HG02623 (cell line): ENCODE results near the gene PRKN.
A peak's percentile ranks its signal among the peaks of the same experiment; 100 is the strongest.
"Not testable (repeated sequence)": the region's sequence is repeated elsewhere in the genome, so short reads cannot be mapped to it uniquely, and the experiment has no call there.

Source experiments
- ATAC-seq: cut with Tn5 transposase; IDR thresholded peaks from one replicate; pipeline ENCODE4 v1.9.1; 2021; ENCODE audit warnings: moderate library complexity; ENCODE audit not compliant: unreplicated experiment

Gene PRKN

DNA sequence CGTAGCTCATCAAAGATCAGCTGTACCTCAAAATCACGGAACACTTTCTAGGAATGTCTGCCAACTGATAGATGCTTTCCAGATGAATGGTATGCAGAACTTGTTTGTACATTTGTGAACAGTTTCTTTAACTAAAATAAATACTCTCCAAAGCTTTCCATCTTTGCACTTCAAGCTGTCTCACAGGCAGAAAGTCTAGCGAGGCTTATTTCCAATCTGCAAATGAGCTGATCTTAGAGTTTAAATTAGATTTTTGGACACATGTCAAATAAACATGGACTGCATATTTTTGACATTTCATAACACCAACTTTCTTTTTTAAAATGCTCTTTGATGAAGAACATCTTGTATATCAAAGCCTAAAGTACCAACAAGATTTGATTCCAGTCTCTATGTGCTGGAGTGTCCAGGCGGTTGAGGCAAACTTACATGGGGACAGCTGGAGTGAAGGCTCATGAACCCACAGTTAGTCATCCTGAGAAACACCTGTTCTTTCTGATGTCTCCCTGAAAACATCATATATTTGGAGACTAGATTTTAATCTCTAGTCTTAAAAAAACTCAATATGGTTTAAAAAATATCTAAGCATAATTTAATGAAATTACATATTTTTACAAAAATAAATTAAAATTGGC lies 1185.1 kb downstream of the PRKN start:
- ATAC-seq: no peak

DNA sequence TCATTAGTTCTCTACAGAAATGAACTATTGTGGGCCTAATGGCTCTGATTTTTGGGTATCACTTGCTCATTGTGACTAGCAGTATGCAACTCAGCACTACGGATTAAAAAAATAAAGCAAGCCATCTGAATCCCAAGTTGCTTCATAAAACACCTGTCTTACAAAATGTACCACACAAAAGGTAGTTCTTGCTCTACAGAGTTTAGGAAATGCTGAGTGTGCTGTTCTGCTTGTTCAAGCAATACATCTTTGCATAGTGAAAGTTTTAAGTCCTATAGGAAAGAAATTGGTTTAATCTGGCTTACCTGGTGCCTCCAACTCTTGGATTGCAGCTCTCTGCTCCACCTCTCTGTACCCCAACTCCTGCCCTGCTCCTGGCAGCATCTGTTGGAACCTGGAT lies 1187.0 kb downstream of the PRKN start:
- ATAC-seq: no peak

DNA sequence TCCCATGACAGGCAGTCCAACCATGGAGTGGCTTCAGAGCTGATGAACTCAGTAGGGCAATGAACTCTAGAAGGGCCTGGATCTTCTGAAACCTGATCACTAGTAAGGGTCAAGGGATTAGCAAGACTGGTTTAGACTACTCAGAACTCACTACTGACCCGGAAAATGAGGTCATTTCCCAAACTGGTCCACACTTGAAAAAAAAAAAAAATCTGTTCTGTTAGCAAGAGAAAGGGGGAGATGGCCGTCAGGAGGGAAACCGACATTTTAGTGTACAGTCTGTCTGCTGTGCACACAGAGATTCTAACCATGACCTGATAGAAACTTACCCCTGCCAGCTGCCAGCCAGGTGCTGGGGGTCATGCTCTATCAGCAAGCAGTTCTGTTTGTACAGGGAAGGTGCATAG lies 1191.3 kb downstream of the PRKN start:
- ATAC-seq: no peak

DNA sequence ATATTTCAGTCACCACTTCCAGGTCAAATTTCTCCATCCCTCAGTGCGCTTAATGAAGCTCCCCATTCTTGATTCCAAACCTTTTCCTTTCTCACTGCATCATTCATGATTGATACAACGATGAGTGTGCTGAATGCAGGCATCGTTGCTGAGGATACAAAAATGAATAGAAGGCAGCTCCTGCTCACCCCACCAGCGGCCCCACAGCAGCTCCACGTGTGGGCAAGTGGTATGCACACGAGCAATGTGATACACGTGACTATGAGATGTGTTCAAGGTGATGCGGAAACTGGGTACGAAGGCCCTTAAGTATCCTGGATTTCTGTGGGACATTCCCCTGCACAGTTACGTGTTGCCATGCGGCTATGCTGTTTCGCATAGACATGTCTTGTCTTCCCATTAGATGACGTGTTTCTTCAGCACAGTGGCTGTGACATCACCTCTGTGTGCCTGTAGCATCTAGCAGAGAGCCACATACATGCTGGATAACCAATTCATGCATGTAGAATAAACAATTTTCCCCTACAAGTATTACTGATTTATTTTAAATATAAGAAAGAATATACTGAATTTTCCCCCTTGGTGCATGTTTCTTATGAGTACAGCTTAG lies 1193.2 kb downstream of the PRKN start:
- no peak for ATAC-seq

DNA sequence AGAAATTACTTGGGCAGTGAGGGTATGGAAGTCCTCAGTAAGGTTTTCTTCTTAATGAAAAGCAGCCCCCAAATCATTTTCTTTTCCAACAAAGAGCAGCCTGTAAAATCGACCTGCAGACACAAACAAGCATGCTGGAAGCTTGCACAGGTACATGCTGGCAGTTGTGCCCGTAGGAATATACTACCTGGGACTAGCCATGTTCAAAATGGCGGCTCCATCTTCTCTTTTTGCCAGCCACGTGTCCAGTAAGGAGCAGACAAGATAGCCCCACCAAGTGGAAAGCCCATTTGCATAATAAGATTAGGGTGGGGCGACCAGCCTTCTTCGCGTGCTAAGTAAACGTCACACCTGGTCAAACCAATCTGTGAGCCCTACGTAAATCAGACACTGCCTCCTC lies 1194.3 kb downstream of the PRKN start:
- no peak for ATAC-seq

DNA sequence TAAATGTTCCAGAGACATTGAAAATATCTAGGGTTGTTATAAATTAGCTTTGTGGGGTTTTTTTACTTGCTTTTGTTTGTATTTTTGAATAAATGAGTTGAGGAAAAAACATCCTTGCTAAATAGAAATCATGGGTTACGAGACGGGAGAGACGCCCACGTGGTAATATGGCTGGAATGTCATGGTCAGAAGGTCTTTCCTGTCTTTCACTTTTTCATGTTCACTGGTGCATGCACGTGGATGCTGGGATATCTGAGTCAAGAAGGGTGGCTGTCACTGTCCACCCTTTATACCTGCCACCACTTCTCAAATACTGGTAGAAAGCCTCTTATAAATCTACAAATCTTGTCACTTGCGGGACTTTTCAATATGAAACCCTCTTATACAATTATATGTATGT lies 1195.0 kb downstream of the PRKN start:
- ATAC-seq: no peak

DNA sequence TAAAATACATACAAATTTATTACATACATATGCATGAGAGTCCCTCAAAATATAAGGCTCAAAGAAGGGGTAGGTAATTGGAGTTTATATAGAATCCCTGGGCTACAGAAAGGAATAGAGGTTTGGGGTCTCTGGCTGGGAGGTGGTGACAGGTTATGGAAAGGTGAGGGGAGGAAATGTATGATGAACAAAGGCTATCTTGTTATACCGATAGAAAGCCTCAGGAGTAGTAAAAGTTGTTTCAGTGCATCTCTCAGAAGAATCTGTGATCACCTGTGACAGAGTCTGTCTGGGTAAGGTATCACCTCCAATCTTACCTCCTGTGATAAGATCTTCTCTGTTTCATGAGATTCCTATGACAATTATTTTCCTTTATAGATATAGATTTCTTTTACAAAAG lies 1200.8 kb downstream of the PRKN start:
- no peak for ATAC-seq

DNA sequence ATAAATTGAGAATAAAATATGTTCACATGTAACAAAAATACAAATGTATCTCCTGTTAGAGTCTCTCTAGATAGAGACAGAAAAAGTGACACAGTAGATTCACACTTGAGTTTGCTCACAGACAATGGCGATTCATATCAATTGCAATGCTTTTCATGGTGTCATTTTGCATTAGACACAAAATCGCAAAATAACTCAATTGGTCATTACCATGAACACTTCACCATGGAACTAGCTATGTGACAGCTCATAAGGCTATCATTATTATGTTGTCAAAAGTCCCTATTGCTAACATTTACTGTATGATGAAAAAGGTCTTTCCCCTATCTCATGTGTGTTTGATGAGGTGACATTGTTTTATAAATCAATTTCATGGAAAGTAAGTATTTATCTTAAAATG lies 1204.2 kb downstream of the PRKN start:
- no peak for ATAC-seq

DNA sequence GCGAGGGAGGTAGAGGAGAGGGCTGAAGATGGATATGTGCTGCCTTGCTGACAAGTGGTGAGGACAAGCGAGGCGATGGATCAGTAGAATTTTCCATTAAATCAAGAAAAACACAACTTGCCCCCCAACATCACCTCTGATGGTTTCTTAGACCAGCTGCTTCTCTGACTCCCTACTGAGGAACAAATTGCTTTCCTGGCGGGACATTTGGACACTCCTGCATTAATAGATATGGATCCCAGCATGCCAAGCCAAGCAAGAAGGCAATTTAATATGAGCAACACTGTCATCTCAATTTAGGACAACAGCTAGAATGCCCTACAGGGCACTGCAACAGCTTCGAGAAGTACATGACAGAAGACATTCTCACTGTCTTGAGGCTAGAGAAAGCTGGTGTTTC lies 1205.3 kb downstream of the PRKN start:
- no peak for ATAC-seq

DNA sequence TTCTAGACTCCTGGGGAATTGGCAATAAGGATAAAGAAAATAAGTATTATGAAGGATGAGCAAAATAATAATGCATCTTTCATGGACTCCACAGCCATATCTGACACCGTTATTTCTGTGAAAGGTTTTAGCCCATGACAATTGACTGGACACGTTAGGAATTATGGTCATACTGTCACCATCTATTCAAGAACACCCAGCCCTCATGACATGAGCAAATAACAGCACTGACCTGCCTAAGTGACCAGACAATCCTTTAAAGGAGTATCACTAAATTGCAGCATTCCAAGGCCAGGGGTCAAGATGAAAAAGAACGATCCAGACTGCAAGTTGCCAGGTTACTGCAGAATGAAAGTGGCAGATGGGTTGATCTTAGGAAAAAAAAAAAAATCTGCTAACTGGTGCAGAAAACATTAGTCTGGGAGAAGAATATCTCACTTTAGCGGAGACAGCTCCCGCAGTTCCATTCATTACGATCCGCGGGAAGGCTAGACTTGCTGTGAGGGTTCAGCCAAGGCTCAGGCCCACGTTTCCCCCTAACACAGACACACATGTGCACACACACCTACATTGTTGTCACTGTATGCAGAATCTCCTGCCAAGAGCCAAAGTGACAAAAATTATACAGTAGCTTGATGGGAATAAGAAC lies 1216.0 kb downstream of the PRKN start:
- ATAC-seq: no peak

DNA sequence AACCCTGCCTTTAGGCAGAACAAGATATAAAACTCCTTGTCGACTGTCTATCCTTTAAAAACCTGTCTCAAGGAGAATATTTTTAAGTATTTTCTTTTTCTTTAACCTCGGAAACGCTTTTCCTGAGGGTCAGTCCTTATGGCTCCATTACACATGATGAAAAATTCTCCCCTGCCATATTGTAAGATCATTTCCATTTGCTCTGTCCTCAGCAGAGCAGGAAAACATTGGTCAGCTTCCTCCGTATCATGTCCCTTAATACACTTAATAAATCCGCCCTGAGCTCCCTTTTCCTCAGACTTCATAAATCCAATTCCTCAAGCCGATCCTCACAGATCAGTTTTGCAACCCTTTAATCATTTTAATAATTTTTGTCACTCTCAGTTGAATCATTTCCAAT lies 1219.2 kb downstream of the PRKN start:
- no peak for ATAC-seq

DNA sequence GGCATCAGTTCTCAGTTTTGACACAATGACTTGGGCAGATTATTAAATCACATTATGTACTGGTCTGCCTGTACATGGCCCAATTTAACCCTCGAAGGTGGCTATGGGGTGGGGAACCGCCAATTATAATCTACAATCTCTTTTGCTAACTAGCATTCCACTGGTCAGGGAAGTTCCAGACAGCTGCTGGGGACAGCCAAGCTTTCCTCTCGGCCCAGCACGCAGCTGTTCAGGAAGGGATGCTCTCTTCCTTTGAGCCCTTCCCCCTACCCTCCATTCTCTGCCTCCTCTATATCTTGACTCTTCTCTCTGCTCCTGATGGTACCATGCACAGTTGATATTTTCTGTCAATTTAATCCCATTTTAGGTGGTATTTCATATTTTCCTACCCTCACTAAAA lies 1220.2 kb downstream of the PRKN start:
- ATAC-seq: no peak

DNA sequence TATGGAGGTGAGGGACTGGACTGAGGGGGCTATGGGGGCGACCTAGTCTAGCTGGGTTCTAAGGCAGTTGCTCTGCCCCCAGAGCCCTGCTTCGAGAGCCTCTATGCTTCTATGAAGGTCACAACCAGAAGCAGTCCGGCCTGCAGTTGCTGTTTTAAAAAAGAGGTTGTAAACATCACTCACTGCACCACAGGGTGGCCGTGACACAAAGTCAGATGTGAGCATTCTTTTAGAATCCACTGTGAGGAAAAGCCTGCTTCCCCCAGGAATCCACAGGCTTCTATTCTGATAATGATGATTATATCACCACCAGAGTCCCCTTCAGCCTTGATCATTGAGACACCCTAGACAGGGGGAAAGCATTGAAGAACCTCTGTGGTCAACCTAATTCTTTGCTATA lies 1224.0 kb downstream of the PRKN start:
- ATAC-seq: no peak

DNA sequence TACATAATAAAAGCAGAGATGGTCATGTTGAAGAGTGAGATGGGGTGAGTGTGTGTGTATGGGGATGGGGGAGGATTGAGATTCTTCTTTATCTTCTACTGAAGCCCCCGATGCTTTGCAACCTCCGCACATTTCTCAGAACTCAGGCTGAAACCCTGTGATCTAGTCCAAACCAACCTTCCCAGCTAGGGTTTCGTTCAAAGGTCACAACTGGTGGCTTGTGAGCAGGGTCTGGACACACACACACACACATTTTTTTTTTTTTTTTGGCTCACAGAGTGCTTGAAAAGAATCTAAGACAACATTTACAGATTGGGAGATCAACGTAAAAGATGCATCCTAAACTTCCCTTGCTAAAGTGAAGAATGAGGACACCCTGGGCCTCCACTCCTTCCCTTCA lies 1228.7 kb downstream of the PRKN start:
- ATAC-seq: no peak

DNA sequence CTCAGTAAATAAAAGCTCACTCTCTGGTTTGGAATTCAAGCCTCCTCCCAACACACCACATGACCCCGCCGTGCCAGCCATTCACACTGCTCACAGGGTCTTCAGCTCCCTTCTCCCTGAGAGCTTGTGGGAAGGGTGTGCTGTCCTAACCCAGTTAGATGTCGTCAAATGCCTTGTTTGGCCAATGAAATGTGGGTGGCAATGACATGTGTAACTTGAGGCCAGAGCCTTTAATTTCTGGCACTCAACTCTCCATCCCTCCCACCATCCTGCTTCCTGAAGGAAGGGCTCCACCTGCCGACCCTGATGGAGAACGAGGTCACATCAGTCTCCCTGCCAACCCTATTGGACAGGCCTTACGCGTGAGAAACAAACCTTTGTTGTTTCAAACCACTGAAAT lies 1229.2 kb downstream of the PRKN start:
- peak; percentile 47 for ATAC-seq

DNA sequence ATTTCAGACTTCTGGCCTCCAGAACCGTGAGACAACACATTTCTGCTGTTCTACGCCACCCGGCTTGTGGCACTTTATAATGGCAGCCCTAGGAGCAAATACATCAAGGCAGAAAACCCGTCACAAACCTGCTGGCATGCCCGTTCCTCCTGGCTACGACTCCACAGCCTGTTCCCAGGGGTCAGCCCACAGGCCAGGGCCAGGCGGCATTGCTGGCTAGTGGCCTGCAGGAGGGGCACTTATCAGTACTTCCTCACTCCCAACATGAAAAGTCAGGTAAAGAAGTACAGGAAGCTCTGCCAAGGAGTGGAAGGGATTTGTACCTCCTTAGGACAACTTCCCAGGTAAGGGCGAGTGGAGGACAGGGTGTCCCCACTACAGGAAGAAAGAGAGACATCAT lies 1230.6 kb downstream of the PRKN start:
- no peak for ATAC-seq

DNA sequence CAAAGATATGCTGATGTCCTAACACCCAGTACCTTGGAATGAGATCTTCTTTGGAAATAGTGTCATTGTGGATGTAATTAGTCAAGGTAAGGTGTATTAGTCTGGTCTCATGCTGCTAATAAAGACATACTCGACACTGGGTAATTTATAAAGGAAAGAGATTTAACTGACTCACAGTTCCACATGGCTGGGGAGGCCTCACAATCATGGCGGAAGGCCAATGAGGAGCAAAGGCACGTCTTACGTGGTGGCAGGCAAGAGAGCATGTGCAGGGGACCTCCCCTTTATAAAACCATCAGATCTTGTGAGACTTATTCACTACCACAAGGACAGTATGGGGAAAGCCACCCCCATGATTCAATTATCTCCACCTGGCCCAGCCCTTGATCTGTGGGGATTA lies 1231.3 kb downstream of the PRKN start:
- ATAC-seq: not testable (repeated sequence)

DNA sequence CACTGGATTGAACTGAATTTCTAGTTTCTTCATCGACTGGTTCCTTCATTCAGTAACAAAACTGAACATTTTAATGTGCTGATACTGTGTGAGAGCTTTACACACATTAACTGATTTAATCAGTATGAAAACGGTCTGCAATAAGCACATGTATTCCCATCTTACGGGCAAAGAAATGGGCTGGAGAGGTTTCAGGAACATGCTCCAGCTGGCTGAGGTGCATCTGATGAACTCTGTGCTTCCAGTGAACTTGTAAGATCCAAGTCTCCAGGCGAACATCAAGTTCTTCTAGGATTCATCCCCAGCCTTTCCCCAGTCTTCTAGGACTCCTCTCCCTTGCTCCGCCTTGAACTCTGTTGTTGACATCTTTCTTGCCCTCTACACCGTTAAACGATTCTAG lies 1233.0 kb downstream of the PRKN start:
- no peak for ATAC-seq

DNA sequence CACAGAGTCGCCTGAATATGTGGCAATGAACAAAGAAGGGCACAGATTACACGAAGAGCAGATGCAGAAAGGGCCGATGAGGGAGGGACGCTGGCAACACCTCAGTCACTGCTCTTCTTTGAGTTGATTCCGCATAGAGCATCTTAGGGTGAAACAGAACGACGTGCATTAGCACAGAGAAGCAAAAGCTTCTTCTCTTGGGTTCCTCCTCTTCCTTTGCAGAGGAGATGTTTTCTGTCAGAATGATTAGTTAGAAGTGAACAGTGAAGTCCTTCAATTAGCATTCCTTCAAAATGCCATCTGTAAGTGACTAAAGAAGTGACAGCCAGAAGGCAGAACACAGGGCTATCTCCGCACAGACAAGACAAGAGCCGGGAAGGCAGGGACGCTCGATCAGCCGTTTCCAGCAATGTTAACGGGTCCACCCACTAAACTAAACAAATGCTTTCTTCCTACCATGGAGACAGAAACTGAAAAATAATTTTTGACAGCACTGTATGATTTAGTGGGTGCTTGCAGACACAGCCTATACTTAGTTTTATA lies 1233.9 kb downstream of the PRKN start:
- ATAC-seq: no peak

DNA sequence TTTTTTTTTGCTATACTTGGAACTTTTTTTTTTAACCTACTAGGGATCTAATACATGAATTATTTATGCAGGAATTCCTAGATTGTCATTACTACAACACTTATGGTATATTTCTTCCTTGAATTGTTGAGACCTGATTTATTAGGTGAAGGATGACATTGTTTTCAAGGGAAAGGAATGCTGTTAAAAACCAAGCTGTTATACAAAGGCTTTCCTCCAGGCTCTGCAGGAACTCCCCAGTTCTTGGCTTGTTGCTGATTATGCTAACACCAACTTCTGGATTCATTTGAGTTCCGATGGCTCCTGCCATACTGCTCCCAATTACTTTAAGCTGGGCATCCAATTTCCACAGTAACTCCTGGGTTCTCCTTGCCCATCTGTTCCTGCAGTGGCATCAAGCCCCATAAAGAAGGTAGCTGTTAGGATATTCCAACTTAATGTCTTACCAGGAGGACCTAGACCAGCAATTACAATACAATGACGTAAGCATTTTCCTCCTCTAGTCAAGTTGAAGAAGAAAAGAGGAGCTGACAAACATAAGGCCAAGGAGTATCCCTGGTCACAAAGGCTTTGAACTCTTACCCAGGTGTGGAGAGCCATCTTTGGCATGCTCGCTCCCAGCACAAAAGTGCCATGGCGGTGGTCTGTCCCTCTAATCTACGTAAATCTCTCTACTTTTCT lies 1237.8 kb downstream of the PRKN start:
- ATAC-seq: no peak

DNA sequence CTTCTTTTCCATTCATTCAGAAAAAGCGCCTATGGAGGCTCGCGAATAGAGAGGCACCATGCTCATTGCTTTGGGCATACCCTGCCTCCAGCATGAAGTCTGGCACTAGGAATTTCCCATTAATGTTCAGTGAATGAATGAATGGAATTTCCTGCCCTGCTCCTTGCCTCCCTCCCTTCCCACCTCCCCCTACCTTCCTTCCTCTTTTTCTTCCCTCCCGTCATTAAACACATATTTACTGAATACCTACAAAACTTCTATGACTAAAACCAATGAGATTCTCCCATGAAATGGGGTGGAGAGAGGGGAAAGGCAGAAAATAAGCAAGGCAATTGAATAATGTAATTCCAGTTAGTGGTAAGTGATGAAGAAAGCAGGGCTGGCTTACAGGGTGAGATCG lies 1239.9 kb downstream of the PRKN start:
- ATAC-seq: no peak

DNA sequence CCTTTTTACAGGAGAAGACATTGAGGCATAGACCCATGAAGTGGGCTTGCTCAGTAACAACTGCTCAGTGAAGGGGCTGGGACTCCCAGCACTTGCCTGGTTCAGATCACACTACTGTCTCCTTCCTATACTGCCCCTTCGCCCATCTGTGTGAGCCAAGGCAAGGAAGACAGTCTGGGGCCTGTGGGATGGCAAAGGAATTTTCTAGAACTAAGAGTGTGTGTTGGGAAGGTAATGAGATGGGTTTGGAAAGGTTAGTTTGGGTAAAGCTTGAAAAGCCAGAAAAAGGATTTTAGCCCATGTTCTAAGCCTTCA lies 1240.4 kb downstream of the PRKN start:
- ATAC-seq: no peak
